Measurements from ENCODE around the gene NCKAP5L. TPM values are rescaled to one million over a fixed set of nuclear protein-coding genes. Genes with fewer than 3 reads are reported as not detected.

The NCKAP5L gene
- total RNA-seq, 2 donors from 2014 or later, result 21.2 to 24.1 TPM

DNA sequence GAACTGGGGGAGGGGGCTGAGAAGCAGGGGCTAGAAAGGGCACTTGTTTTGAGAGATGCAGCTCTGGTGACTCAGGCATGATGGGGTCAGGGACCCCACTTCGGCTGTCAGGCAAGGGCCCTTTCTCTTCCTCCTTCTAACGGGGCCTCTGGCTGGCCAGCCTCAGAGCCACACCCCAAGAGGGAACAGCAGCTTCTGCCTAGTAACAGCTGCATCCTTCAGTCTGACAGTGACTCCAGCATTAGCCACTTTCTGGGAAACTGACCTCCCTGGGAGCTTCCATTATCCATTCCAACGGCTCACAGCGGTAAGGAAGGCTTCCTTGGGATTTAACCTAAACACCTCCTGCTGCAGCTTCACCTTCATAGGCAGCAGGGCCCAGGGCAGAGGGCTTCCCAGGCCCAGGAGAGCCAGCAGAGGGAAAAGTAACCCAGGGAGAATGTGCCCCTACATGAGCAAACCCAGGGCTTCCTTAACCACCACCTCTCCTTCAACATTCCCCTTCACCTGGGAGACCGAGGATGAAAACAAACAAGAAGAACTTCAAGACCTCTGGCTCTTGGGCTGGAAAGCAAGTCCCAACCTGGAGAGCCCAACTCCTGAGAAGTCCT is 2.7 kb downstream of the NCKAP5L start:
- no peak overlapping the region for H3K4me3 ChIP-seq (ENCODE audit: low read length)
- Mint-ChIP-seq H3K27me3 (ENCODE audit: insufficient read depth) (no peaks in the 10 kb centered on the region), H3K36me3 (ENCODE audit: low read depth) (peaks cover 11% of the 10 kb centered on the region), H3K27ac (peak overlapping the region; percentile 37), H3K4me1 (peaks cover 29% of the 10 kb centered on the region), H3K9me3 (no peaks in the 10 kb centered on the region), H3K4me3 (no peak overlapping the region)
- H3K4me1 ChIP-seq (ENCODE audit: control insufficient read depth, insufficient read depth, low read length), result peaks cover 19% of the 10 kb centered on the region
- no peak overlapping the region for H3K27ac ChIP-seq (ENCODE audit: low read depth, low read length)
- 17 to 53% methylated on average over 2 to 5 of the region's 5 CpGs for WGBS, 2 experiments (ENCODE audit: insufficient coverage in 1 of 2, insufficient read length in 1 of 2)
- H3K9me3 ChIP-seq (ENCODE audit: control insufficient read depth, low read length), result no peaks in the 10 kb centered on the region
- no peak overlapping the region for H3K9ac ChIP-seq (ENCODE audit: extremely low read depth, low read length, poor library complexity, severe bottlenecking)
- TF ChIP-seq, protein P1, sequence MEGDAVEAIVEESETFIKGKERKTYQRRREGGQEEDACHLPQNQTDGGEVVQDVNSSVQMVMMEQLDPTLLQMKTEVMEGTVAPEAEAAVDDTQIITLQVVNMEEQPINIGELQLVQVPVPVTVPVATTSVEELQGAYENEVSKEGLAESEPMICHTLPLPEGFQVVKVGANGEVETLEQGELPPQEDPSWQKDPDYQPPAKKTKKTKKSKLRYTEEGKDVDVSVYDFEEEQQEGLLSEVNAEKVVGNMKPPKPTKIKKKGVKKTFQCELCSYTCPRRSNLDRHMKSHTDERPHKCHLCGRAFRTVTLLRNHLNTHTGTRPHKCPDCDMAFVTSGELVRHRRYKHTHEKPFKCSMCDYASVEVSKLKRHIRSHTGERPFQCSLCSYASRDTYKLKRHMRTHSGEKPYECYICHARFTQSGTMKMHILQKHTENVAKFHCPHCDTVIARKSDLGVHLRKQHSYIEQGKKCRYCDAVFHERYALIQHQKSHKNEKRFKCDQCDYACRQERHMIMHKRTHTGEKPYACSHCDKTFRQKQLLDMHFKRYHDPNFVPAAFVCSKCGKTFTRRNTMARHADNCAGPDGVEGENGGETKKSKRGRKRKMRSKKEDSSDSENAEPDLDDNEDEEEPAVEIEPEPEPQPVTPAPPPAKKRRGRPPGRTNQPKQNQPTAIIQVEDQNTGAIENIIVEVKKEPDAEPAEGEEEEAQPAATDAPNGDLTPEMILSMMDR (conservative IDR thresholded peaks at IDR 0.05), result no peak
- H3K36me3 ChIP-seq (ENCODE audit: control insufficient read depth, insufficient read depth, low read length), result peaks cover 9% of the 10 kb centered on the region
- peak; percentile 72 for DNase-seq
- no peaks in the 10 kb centered on the region for H3K27me3 ChIP-seq (ENCODE audit: control insufficient read depth, insufficient read depth, low read length, poor library complexity, severe bottlenecking)

DNA sequence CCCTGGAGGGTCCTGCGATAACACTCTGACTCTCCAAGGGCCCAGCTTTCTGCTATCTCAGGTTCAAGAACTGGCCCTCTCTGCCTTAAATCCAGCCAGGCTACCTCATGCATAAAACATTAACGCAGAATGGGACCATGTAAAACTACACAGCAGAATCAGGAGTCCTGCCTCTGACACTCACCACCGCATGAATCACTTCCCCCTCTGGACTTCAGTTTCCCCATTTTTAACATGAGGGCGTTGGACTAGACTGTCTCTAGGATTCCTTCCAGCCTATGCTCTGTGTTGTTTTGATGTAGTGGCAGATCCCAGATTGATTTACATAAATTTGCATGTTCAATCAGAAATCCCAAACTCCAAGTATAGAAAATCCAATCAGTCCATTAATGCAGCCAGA is 3.3 kb downstream of the NCKAP5L start:
- DNase-seq, result no peak
- peak overlapping the region; percentile 37 for H3K27ac Mint-ChIP-seq
- Histone ChIP-seq H3K9me3 (ENCODE audit: control insufficient read depth, low read length) (no peaks in the 10 kb centered on the region), H3K36me3 (ENCODE audit: control insufficient read depth, insufficient read depth, low read length) (peaks cover 9% of the 10 kb centered on the region), H3K4me3 (ENCODE audit: low read length) (no peak overlapping the region), H3K4me1 (ENCODE audit: control insufficient read depth, insufficient read depth, low read length) (peaks cover 19% of the 10 kb centered on the region), H3K27me3 (ENCODE audit: control insufficient read depth, insufficient read depth, low read length, poor library complexity, severe bottlenecking) (no peaks in the 10 kb centered on the region), H3K27ac (ENCODE audit: low read depth, low read length) (no peak overlapping the region), H3K9ac (ENCODE audit: extremely low read depth, low read length, poor library complexity, severe bottlenecking) (no peak overlapping the region)
- H3K4me1 Mint-ChIP-seq, result peaks cover 29% of the 10 kb centered on the region
- H3K4me3 Mint-ChIP-seq, result no peak overlapping the region
- no peaks in the 10 kb centered on the region for H3K9me3 Mint-ChIP-seq
- TF ChIP-seq, protein P1 (conservative IDR thresholded peaks at IDR 0.05), result no peak
- 89 to 97% methylated on average over 3 to 4 of the region's 4 CpGs for WGBS, 2 experiments (ENCODE audit: insufficient coverage in 1 of 2, insufficient read length in 1 of 2)
- H3K27me3 Mint-ChIP-seq (ENCODE audit: insufficient read depth), result no peaks in the 10 kb centered on the region
- H3K36me3 Mint-ChIP-seq (ENCODE audit: low read depth), result peaks cover 11% of the 10 kb centered on the region

DNA sequence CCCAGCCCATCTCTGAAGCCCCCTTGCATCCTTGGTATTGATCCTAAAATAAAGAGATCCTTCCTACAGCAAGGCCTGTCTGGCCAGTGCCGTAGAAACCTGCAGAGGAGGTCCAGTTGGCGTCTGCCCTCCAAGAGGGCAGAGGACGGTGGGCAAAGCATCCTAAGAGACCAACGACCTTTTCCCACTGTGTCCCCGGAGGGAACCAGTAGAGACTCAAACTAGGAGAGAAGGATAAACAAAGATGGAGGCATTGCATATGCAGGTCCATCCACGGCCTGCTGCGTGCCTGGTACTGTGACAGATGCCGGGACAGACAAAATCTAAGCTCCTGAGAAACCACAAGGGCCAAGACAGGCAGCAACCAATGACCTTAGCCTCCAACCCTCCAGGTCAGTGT is 3.8 kb downstream of the NCKAP5L start:
- no peak overlapping the region for H3K4me3 Mint-ChIP-seq
- Histone ChIP-seq H3K27ac (ENCODE audit: low read depth, low read length) (no peak overlapping the region), H3K4me1 (ENCODE audit: control insufficient read depth, insufficient read depth, low read length) (peaks cover 19% of the 10 kb centered on the region), H3K9ac (ENCODE audit: extremely low read depth, low read length, poor library complexity, severe bottlenecking) (no peak overlapping the region), H3K27me3 (ENCODE audit: control insufficient read depth, insufficient read depth, low read length, poor library complexity, severe bottlenecking) (no peaks in the 10 kb centered on the region), H3K4me3 (ENCODE audit: low read length) (no peak overlapping the region), H3K36me3 (ENCODE audit: control insufficient read depth, insufficient read depth, low read length) (peaks cover 9% of the 10 kb centered on the region), H3K9me3 (ENCODE audit: control insufficient read depth, low read length) (no peaks in the 10 kb centered on the region)
- peaks cover 11% of the 10 kb centered on the region for H3K36me3 Mint-ChIP-seq (ENCODE audit: low read depth)
- TF ChIP-seq, protein P1 (conservative IDR thresholded peaks at IDR 0.05), result no peak
- DNase-seq, result no peak
- peaks cover 28% of the 10 kb centered on the region for H3K4me1 Mint-ChIP-seq
- H3K27ac Mint-ChIP-seq, result no peak overlapping the region
- 89 to 93% methylated on average over 8 of the region's 8 CpGs for WGBS, 2 experiments (ENCODE audit: insufficient coverage in 1 of 2, insufficient read length in 1 of 2)
- H3K9me3 Mint-ChIP-seq, result no peaks in the 10 kb centered on the region
- no peaks in the 10 kb centered on the region for H3K27me3 Mint-ChIP-seq (ENCODE audit: insufficient read depth)
